Fibroblast of villous mesenchyme (primary cell): Measurements from ENCODE around the gene GNA12. TPM values are rescaled to one million over a fixed set of nuclear protein-coding genes. Genes with fewer than 3 reads are reported as not detected.
"Not testable (repeated sequence)": the region's sequence is repeated elsewhere in the genome, so short reads cannot be mapped to it uniquely, and the experiment has no call there.

Source experiments
- DNase-seq: peaks from one replicate; pipeline ENCODE4 v3.0.0-alpha.2; 2010; ENCODE audit warnings: low read depth
- H3K4me3 ChIP-seq: 2 replicates; pipeline ENCODE4 v1.5.1; 2011; ENCODE audit warnings: low read depth, mild to moderate bottlenecking, low read length
- total RNA-seq: library from RNA; depleted of rRNA; stranded (reverse); fragments of >200 nt; gene quantifications from 2 replicates; pipeline ENCODE4 v1.2.3, GENCODE V29; 2012
- TF ChIP-seq, protein P1 (sequence below): IDR thresholded peaks from 2 replicates; pipeline ENCODE4 v1.5.1; 2012; ENCODE audit warnings: low read depth, mild to moderate bottlenecking, low read length; ENCODE audit not compliant: insufficient read depth

The GNA12 gene
- total RNA-seq, 1 donor: 46.2 TPM

DNA sequence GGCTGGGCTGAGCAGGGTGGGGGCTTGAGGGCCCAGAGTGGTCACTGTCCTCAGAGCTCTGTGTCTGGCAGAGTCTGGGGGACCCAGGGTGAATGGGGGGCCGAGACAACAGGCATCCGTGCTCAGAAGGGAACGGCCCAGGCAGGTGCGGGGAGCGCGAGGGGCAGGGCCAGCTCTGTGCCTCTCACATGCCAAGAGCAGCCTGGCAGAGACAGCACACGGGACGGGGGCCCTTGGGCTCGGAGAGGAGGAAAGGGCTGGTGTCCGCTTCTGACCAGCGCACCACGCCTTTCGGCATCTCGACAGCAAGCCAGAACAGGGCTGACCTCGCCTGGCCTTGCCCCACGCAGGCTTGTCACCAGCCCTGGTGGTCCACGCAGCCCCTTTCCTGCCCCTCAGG lies 142.7 kb downstream of the GNA12 start:
- no peak overlapping the region for H3K4me3 ChIP-seq
- no peak for DNase-seq
- TF ChIP-seq, protein P1, sequence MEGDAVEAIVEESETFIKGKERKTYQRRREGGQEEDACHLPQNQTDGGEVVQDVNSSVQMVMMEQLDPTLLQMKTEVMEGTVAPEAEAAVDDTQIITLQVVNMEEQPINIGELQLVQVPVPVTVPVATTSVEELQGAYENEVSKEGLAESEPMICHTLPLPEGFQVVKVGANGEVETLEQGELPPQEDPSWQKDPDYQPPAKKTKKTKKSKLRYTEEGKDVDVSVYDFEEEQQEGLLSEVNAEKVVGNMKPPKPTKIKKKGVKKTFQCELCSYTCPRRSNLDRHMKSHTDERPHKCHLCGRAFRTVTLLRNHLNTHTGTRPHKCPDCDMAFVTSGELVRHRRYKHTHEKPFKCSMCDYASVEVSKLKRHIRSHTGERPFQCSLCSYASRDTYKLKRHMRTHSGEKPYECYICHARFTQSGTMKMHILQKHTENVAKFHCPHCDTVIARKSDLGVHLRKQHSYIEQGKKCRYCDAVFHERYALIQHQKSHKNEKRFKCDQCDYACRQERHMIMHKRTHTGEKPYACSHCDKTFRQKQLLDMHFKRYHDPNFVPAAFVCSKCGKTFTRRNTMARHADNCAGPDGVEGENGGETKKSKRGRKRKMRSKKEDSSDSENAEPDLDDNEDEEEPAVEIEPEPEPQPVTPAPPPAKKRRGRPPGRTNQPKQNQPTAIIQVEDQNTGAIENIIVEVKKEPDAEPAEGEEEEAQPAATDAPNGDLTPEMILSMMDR: no peak

DNA sequence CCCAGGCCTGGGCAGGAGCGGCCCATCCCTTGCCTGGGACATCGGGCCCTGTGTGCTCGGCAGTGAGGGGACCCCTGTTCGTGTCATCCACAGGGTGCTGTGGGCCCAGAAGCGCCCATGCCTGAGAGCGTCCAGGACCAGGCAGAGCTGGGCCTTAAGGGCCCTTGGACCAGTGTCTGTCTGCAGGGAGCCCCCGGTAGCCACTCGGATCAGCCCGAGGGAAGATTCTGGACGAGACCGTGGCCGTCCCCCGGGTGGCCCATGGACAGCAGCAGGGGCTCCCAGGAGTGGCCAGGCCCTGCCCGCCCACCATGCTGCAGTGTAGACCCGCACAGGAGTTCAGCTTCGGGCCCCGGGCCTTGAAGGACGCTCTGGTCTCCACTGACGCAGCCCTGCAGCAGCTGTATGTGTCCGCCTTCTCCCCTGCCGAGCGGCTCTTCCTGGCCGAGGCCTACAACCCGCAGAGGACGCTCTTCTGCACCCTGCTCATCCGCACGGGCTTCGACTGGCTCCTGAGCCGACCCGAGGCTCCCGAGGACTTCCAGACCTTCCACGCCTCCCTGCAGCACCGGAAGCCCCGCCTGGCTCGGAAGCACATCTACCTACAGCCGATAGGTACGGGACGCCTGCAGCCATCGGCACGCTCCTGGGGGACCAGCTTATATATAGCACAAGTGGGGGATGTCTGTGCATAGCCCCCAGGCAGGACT lies 143.8 kb downstream of the GNA12 start:
- no peak overlapping the region for H3K4me3 ChIP-seq
- TF ChIP-seq, protein P1: no peak
- no peak for DNase-seq

DNA sequence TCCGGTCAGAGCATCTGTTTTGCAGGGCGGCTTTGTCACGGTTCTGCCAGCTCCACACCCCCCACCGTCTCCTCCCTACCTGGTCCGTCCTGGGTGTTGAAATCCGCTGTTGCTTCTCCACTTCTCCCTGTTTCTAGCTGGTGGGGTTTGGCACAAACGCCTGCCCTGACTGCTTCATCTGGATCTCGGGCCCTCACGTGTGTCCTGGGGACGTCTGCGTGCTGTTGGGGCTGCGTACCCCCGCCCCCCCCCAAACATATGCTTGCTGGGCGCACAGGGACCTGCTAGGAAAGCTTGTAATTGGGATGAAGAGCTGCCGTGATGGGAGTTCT lies 144.9 kb downstream of the GNA12 start:
- TF ChIP-seq, protein P1: no peak
- DNase-seq: no peak
- no peak overlapping the region for H3K4me3 ChIP-seq

DNA sequence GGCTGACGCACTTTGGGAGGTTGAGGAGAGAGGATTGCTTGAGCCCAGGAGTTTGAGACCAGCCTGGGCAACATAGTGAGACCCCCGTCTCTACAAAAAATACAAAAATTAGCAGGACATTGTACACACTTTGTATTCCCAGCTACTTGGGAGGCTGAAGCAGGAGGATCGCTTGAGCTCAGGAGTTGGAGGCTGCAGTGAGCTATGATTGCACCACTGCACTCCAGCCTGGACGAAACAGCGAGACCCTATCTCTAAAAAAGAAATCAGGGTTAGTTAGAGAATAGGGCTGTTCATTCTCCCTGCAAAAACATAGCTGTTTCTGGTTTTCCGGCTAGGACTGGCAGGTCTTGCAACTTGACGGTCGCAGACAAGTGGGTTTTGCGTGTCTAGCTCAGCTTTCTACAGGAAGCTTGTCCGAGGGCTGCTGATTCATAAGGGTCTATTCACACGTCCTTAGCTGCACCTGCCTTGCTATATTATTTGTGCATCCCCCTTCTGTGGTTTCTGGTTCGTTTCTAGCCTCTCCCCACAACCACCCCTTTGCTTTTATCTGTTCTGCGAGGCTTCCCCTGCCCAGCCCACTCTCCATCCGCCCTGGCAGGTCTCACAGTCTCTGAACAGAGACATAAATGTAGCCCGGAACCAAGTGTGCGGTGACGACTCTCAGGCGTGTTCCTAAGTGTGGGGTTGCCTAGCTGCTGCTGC lies 145.4 kb downstream of the GNA12 start:
- DNase-seq: no peak
- TF ChIP-seq, protein P1: no peak

DNA sequence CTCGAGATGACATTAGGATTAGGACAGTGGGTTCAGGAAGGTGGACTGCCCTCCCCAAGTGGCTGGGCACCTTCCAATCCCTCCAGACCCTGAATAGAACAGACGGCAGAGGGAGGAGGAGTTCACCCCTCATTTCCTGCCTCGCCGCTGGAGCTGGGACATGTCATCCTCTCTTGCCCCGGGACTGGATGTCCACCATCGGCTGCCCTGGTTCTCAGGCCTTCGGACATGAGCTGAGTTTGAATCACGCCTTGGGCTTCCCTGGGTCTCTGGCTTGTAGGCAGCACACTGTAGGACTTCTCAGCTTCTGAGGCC lies 150.0 kb downstream of the GNA12 start:
- H3K4me3 ChIP-seq, DNase-seq: not testable (repeated sequence)

More for the DNA sequence above, 145.4 kb downstream of the GNA12 start:
- no peak overlapping the region for H3K4me3 ChIP-seq

DNA sequence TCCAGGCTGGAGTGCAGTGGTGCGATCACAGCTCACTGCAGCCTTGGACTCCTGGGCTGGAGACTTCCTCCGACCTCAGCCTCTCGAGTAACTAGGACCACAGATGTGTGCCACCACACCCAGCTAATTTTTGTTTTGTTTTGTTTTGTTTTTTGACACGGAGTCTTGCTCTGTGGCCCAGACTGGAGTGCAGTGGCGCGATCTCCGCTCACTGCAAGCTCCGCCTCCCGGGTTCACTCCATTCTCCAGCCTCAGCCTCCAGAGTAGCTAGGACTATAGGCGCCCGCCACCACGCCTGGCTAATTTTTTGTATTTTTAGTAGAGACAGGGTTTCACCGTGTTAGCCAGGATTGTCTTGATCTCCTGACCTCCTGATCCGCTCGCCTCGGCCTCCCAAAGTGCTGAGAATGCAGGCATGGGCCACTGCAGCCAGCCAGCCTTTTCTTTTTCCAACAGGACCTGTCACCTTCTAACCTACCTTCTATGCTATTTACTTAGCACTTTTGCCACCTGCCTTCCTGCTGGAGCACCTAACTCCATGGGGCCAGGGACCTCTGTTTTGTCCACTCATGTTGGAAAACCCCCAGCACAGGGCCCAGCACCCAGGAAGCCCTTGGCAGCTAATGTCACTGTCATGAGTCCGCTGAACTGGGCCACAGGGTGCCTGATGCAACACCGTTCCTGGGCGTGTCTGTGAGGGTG lies 150.5 kb downstream of the GNA12 start:
- not testable (repeated sequence) for DNase-seq

DNA sequence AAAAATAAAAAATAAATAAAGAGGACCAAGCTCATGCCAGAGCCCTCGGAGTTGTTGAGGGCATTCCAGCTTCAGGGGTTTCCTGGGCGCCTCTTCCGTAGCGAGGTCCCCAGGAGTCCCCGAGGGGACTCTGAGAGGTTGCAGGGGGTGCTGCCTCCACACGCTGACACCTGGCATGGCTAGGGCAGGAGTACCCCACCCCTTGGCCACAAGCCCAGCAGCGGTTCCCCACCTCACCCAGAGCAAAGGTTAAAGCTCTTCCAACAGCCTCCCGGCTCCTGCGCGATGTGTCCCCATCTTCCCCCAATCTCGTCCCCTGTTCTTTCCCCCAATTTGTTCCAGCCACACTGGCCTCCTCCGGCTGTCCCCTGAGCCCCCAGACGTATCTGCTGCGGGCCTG lies 151.6 kb downstream of the GNA12 start:
- DNase-seq: no peak
- TF ChIP-seq, protein P1: no peak
- no peak overlapping the region for H3K4me3 ChIP-seq

More for the DNA sequence above, 150.5 kb downstream of the GNA12 start:
- H3K4me3 ChIP-seq: not testable (repeated sequence)

DNA sequence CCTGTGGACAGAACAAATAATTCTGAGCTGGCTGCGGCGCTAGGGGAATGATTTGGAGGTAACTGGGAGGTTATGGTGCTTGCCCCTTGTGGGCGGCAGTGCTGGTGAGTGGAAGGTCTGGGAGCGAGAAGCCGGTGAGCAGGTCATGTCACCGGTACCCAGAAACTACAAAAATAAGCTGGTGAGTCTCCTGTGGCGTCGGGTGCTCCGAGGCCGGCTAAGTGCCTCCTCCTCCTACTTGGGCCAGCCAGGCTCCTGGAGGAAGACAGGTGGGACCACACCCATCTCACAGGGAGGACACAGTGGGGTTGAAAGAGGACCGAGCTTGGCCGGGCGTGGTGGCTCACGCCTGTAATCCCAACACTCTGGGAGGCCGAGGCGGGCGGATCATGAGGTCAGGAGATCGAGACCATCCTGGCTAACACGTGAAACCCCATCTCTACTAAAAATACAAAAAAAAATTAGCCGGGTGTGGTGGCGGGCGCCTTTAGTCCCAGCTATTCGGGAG lies 152.1 kb downstream of the GNA12 start:
- not testable (repeated sequence) for DNase-seq, H3K4me3 ChIP-seq
